NCI-H2107 (cell line): Measurements from ENCODE around the gene ADAR.

Experiments
- DNase-seq: peaks from one replicate; lab custom pipeline; 2025; lab: John Stamatoyannopoulos, UW

Gene ADAR

GRCh38 chr1:154619181-154619948 is 11.4 kb upstream of the ADAR start:
- no peak for DNase-seq

- no peak for DNase-seq
Measured at GRCh38 chr1:154616659-154617345, 8.8 kb upstream of the ADAR start.

- no peak for DNase-seq
Measured at GRCh38 chr1:154615411-154615810, 7.4 kb upstream of the ADAR start.

- DNase-seq: no peak
Measured at GRCh38 chr1:154614901-154615300, 6.9 kb upstream of the ADAR start.

GRCh38 chr1:154614247-154614646 is 6.3 kb upstream of the ADAR start:
- no peak for DNase-seq

- no peak for DNase-seq
Measured at GRCh38 chr1:154611150-154611862, 3.3 kb upstream of the ADAR start.

GRCh38 chr1:154609398-154610380 is 1.7 kb upstream of the ADAR start:
- DNase-seq: peak; percentile 90

- DNase-seq: peak; percentile 48
Measured at GRCh38 chr1:154608397-154609270, 648 bp upstream of the ADAR start.

- DNase-seq: no peak
Measured at GRCh38 chr1:154607106-154607608, 829 bp downstream of the ADAR start.

GRCh38 chr1:154605534-154605933 is 2.5 kb downstream of the ADAR start:
- no peak for DNase-seq

- DNase-seq: no peak
Measured at GRCh38 chr1:154603317-154603716, 4.7 kb downstream of the ADAR start.

GRCh38 chr1:154599658-154600057 is 8.3 kb downstream of the ADAR start:
- DNase-seq: no peak

GRCh38 chr1:154598871-154599635 is 8.9 kb downstream of the ADAR start:
- DNase-seq: no peak

GRCh38 chr1:154595621-154596020 is 12.4 kb downstream of the ADAR start:
- DNase-seq: no peak

- no peak for DNase-seq
Measured at GRCh38 chr1:154594811-154595210, 13.2 kb downstream of the ADAR start.

- no peak for DNase-seq
Measured at GRCh38 chr1:154593390-154593789, 14.6 kb downstream of the ADAR start.

GRCh38 chr1:154591206-154591605 is 16.8 kb downstream of the ADAR start:
- DNase-seq: no peak

GRCh38 chr1:154590756-154591155 is 17.2 kb downstream of the ADAR start:
- DNase-seq: no peak

- DNase-seq: no peak
Measured at GRCh38 chr1:154589780-154590179, 18.2 kb downstream of the ADAR start.

GRCh38 chr1:154586641-154587040 is 21.3 kb downstream of the ADAR start:
- DNase-seq: no peak
